Stimulated activated CD4-positive, alpha-beta T cell treated with anti-CD3 and anti-CD28 coated beads, Interleukin-1b, Interleukin-23, amount 100 ng/mL, for 1 hour (primary cell): ENCODE results near the gene CEP152.

Experiments used
- DNase-seq, 2 donors: peaks; one replicate each; pipeline ENCODE4 v3.0.0-alpha.2; 2020; ENCODE audit warnings: low read depth in 2 of 2

Gene CEP152

GRCh38 chr15:48702569-48703236 is 108.2 kb downstream of the CEP152 start:
- no peak for DNase-seq

GRCh38 chr15:48696627-48697312 is 114.1 kb downstream of the CEP152 start:
- no peak for DNase-seq

GRCh38 chr15:48695827-48696573 is 114.9 kb downstream of the CEP152 start:
- no peak for DNase-seq

GRCh38 chr15:48695088-48695826 is 115.6 kb downstream of the CEP152 start:
- DNase-seq = no peak

- DNase-seq = no peak
Observed at GRCh38 chr15:48693484-48693883, 117.4 kb downstream of the CEP152 start.

- DNase-seq = no peak
Observed at GRCh38 chr15:48688493-48688892, 122.4 kb downstream of the CEP152 start.
